NT2/D1 (cell line): Measurements from ENCODE around the gene SLC25A21.
A peak's percentile ranks its signal among the peaks of the same experiment; 100 is the strongest.

Experiments
- DNase-seq: peaks from one replicate; pipeline ENCODE4 v3.0.0-alpha.2; 2011; ENCODE audit warnings: low read depth, low spot score
- H3K27me3 ChIP-seq: 2 replicates; pipeline ENCODE4 v1.6.0; 2011; ENCODE audit warnings: mild to moderate bottlenecking; ENCODE audit not compliant: insufficient read length, insufficient read depth
- H3K36me3 ChIP-seq: 2 replicates; pipeline ENCODE4 v1.6.1; 2011; ENCODE audit warnings: mild to moderate bottlenecking, low read length, mixed read lengths; ENCODE audit not compliant: insufficient read depth, insufficient read length
- H3K4me1 ChIP-seq: 2 replicates; pipeline ENCODE4 v1.5.1; 2011; ENCODE audit not compliant: insufficient read depth, insufficient read length
- H3K4me3 ChIP-seq: 2 replicates; pipeline ENCODE4 v1.5.1; 2011; ENCODE audit warnings: low read depth; ENCODE audit not compliant: insufficient read length
- H3K9ac ChIP-seq: 2 replicates; pipeline ENCODE4 v1.6.0; 2011; ENCODE audit warnings: low read depth; ENCODE audit not compliant: insufficient read length
- H3K9me3 ChIP-seq: 2 replicates; pipeline ENCODE4 v1.5.1; 2011; ENCODE audit warnings: mild to moderate bottlenecking, low read length; ENCODE audit not compliant: insufficient read depth
- SUZ12 ChIP-seq: IDR thresholded peaks from 2 replicates; pipeline ENCODE4 v1.6.1; 2011; ENCODE audit not compliant: insufficient read length, insufficient read depth; ENCODE audit errors: extremely low read depth
- YY1 ChIP-seq: IDR thresholded peaks from 2 replicates; pipeline ENCODE4 v1.6.1; 2011; ENCODE audit not compliant: insufficient read length, insufficient read depth
- ZNF274 ChIP-seq: IDR thresholded peaks from 2 replicates; pipeline ENCODE4 v1.6.1; 2011; ENCODE audit warnings: mild to moderate bottlenecking, low read depth, low read length

The SLC25A21 gene

GRCh38 chr14:37203423-37203822 is 31.0 kb upstream of the SLC25A21 start:
- no peak overlapping the region for H3K9ac ChIP-seq
- no peak for DNase-seq
- peaks cover 27% of the 10 kb centered on the region for H3K9me3 ChIP-seq
- no peaks in the 10 kb centered on the region for H3K36me3 ChIP-seq
- TF ChIP-seq ZNF274, result no peak
- TF ChIP-seq YY1, result no peak
- TF ChIP-seq SUZ12, result no peak
- no peaks in the 10 kb centered on the region for H3K4me1 ChIP-seq
- H3K27me3 ChIP-seq, result no peaks in the 10 kb centered on the region
- H3K4me3 ChIP-seq, result no peak overlapping the region

GRCh38 chr14:37202812-37203211 is 30.4 kb upstream of the SLC25A21 start:
- TF ChIP-seq YY1, result no peak
- no peak for TF ChIP-seq ZNF274

GRCh38 chr14:37202265-37202664 is 29.9 kb upstream of the SLC25A21 start:
- H3K4me3 ChIP-seq, result no peak overlapping the region
- H3K9ac ChIP-seq, result no peak overlapping the region
- peaks cover 27% of the 10 kb centered on the region for H3K9me3 ChIP-seq
- no peak for DNase-seq
- H3K4me1 ChIP-seq, result no peaks in the 10 kb centered on the region
- H3K27me3 ChIP-seq, result no peaks in the 10 kb centered on the region
- TF ChIP-seq SUZ12 (no peak), ZNF274 (no peak), YY1 (no peak)
- no peaks in the 10 kb centered on the region for H3K36me3 ChIP-seq

More at GRCh38 chr14:37202812-37203211, 30.4 kb upstream of the SLC25A21 start:
- Histone ChIP-seq H3K9me3 (peaks cover 27% of the 10 kb centered on the region), H3K27me3 (no peaks in the 10 kb centered on the region), H3K9ac (no peak overlapping the region), H3K36me3 (no peaks in the 10 kb centered on the region), H3K4me1 (no peaks in the 10 kb centered on the region), H3K4me3 (no peak overlapping the region)
- DNase-seq, result no peak

- no peak overlapping the region for H3K9ac ChIP-seq
- H3K4me1 ChIP-seq, result no peaks in the 10 kb centered on the region
- no peaks in the 10 kb centered on the region for H3K36me3 ChIP-seq
- H3K4me3 ChIP-seq, result no peak overlapping the region
- no peak for DNase-seq
- H3K27me3 ChIP-seq, result no peaks in the 10 kb centered on the region
- TF ChIP-seq YY1, result no peak
- TF ChIP-seq SUZ12, result no peak
- no peak for TF ChIP-seq ZNF274
- H3K9me3 ChIP-seq, result peaks cover 21% of the 10 kb centered on the region
Measured at GRCh38 chr14:37201724-37202123, 29.3 kb upstream of the SLC25A21 start.

GRCh38 chr14:37198907-37199306 is 26.5 kb upstream of the SLC25A21 start:
- no peaks in the 10 kb centered on the region for H3K9me3 ChIP-seq
- H3K4me1 ChIP-seq, result no peaks in the 10 kb centered on the region
- TF ChIP-seq YY1 (no peak), SUZ12 (no peak), ZNF274 (no peak)
- H3K36me3 ChIP-seq, result no peaks in the 10 kb centered on the region
- DNase-seq, result no peak
- H3K4me3 ChIP-seq, result peak overlapping the region; percentile 69
- H3K27me3 ChIP-seq, result no peaks in the 10 kb centered on the region
- H3K9ac ChIP-seq, result no peak overlapping the region

GRCh38 chr14:37198273-37198598 is 25.8 kb upstream of the SLC25A21 start:
- Histone ChIP-seq H3K9ac (peak overlapping the region; percentile 80), H3K9me3 (no peaks in the 10 kb centered on the region), H3K4me1 (no peaks in the 10 kb centered on the region), H3K36me3 (no peaks in the 10 kb centered on the region), H3K27me3 (no peaks in the 10 kb centered on the region), H3K4me3 (peak overlapping the region; percentile 69)
- no peak for DNase-seq
- TF ChIP-seq YY1 (no peak), ZNF274 (no peak), SUZ12 (no peak)

- peak within 1 kb of the TSS; percentile 80 for H3K9ac ChIP-seq
- DNase-seq, result peak; percentile 18
- H3K9me3 ChIP-seq, result no peaks in the 10 kb centered on the region
- TF ChIP-seq ZNF274 (no peak), YY1 (no peak), SUZ12 (no peak)
- H3K4me3 ChIP-seq, result peak within 1 kb of the TSS; percentile 69
- H3K36me3 ChIP-seq, result no peaks in the 10 kb centered on the region
- H3K4me1 ChIP-seq, result no peaks in the 10 kb centered on the region
- H3K27me3 ChIP-seq, result no peaks in the 10 kb centered on the region
Measured at GRCh38 chr14:37197421-37198272, 25.2 kb upstream of the SLC25A21 start, which contains the start of gene MIPOL1. MIPOL1 (plus strand) TSS chr14:37197937; CDS start chr14:37247889, 49,952 bp downstream.
